Measurements from ENCODE around the gene GNPTAB.

GRCh38 chr12:101700299-101700820, 130.4 kb downstream of the GNPTAB start:
- TF ChIP-seq CTCF (IDR thresholded peaks at IDR 0.05) (no peak), POLR2A (IDR thresholded peaks at IDR 0.05) (no peak)
